ENCODE measurements around the gene MZB1. TPM values are rescaled to one million over a fixed set of nuclear protein-coding genes. Genes with fewer than 3 reads are reported as not detected.

MZB1 gene
- total and polyA plus RNA-seq, 2 of the 8 experiments (the other 6 are each of a cell fraction or from before 2014, with no cell fraction given): 0.39 to 0.47 TPM

- TF ChIP-seq HDAC2 (IDR thresholded peaks at IDR 0.05; ENCODE audit: borderline replicate concordance in 1 of 2, low read depth in 2 of 2, low read length in 2 of 2) (0 out of 4 replicates have a peak, but pooled peaks of 1 of the 2 experiments have one; percentile 54), GABPA (IDR thresholded peaks at IDR 0.05; ENCODE audit: borderline replicate concordance, insufficient read depth, low read length) (no peak), ATF2 (IDR thresholded peaks at IDR 0.05; ENCODE audit: low read length) (peak; percentile 55; the same call in 1 of the 2 replicates), SRF (IDR thresholded peaks at IDR 0.05; ENCODE audit: low read depth, low read length) (no peak), SP4 (IDR thresholded peaks at IDR 0.05; ENCODE audit: low read length) (no peak; the same call in 1 of the 2 replicates), CTBP2 (IDR thresholded peaks at IDR 0.05; ENCODE audit: borderline replicate concordance, insufficient read depth, insufficient read length, low read length) (no peak), JUN (IDR thresholded peaks at IDR 0.05; ENCODE audit: low read depth, low read length) (no peak), JUND (IDR thresholded peaks at IDR 0.05; ENCODE audit: low read length) (no peak; the same call in 1 of the 2 replicates), SIX5 (IDR thresholded peaks at IDR 0.05; ENCODE audit: low read depth, low read length) (peak; percentile 81), MAX (IDR thresholded peaks at IDR 0.05) (peak; percentile 18; the same call in 1 of the 2 replicates), E2F6 (IDR thresholded peaks at IDR 0.05) (no peak; the same call in 1 of the 2 replicates), TCF12 (IDR thresholded peaks at IDR 0.05; ENCODE audit: low read depth, low read length) (0 out of 2 replicates have a peak, but pooled peaks have one; percentile 1), ASH2L (IDR thresholded peaks at IDR 0.05; ENCODE audit: low read length) (peak; percentile 64), SIRT6 (IDR thresholded peaks at IDR 0.05; ENCODE audit: low read length) (no peak), FOSL1 (IDR thresholded peaks at IDR 0.05; ENCODE audit: insufficient read depth, low read depth, low read length) (no peak), KDM4A (IDR thresholded peaks at IDR 0.05; ENCODE audit: low read depth, low read length, severe bottlenecking) (peak; percentile 92), TAF1 (IDR thresholded peaks at IDR 0.05; ENCODE audit: low read depth, low read length) (peak; percentile 89), CEBPB (IDR thresholded peaks at IDR 0.05; ENCODE audit: low read depth, low read length) (no peak), POU5F1 (IDR thresholded peaks at IDR 0.05; ENCODE audit: low read depth, low read length) (no peak), POLR2AphosphoS5 (IDR thresholded peaks at IDR 0.05; ENCODE audit: low read depth, low read length) (peak; percentile 83), SAP30 (IDR thresholded peaks at IDR 0.05; ENCODE audit: insufficient read depth, insufficient replicate concordance, low read length) (no peak)
Measured at GRCh38 chr5:139439013-139439903, 49.5 kb upstream of the MZB1 start, which contains the start of gene DNAJC18 (continued).
